HL-60 (cell line): Measurements from ENCODE around the gene FBXO45.

Experiments
- DNase-seq, 2 experiments: peaks; one replicate each; pipeline ENCODE4 v3.0.0-alpha.2; 2010 to 2020; ENCODE audit warnings: low read depth in 1 of 2, low spot score in 1 of 2
- H3K27ac ChIP-seq: fragments of 250-450 bp; sonication (Bioruptor Pico); replicated peaks from 2 replicates; pipeline ENCODE4 v1.5.1; 2020; ENCODE audit warnings: mild to moderate bottlenecking, moderate library complexity
- H3K27me3 ChIP-seq: fragments of 250-450 bp; sonication (Bioruptor Pico); 2 replicates; pipeline ENCODE4 v1.5.1; 2021; ENCODE audit warnings: mild to moderate bottlenecking, moderate library complexity; ENCODE audit not compliant: insufficient read depth, poor library complexity, severe bottlenecking
- H3K4me3 ChIP-seq: replicated peaks from 2 replicates; pipeline ENCODE4 v1.5.1; 2011; ENCODE audit warnings: mild to moderate bottlenecking, control low read depth, low read length; ENCODE audit not compliant: insufficient read depth
- CTCF ChIP-seq: IDR thresholded peaks from one replicate; pipeline ENCODE4 v1.5.1; 2011; ENCODE audit warnings: low read length, control low read depth, inconsistent platforms; ENCODE audit not compliant: insufficient read depth
- GABPA ChIP-seq: IDR thresholded peaks from 2 replicates; pipeline ENCODE4 v1.6.1; 2012; ENCODE audit warnings: low read depth
- POLR2AphosphoS5 ChIP-seq: IDR thresholded peaks from 2 replicates; pipeline ENCODE4 v1.6.1; 2012; ENCODE audit warnings: low read depth
- REST ChIP-seq: IDR thresholded peaks from 2 replicates; pipeline ENCODE4 v1.6.1; 2012; ENCODE audit warnings: low read depth; ENCODE audit not compliant: insufficient replicate concordance
- SPI1 ChIP-seq: IDR thresholded peaks from 2 replicates; pipeline ENCODE4 v1.6.1; 2012; ENCODE audit warnings: low read depth, mild to moderate bottlenecking, borderline replicate concordance

The FBXO45 gene

GRCh38 chr3:196631682-196632045, 63.2 kb downstream of the FBXO45 start:
- Histone ChIP-seq H3K27ac (peak overlapping the region; percentile 99), H3K4me3 (peak overlapping the region; percentile 41), H3K27me3 (no peaks in the 10 kb centered on the region)
- peak in 1 of 2 experiments; percentile 51 for DNase-seq
- TF ChIP-seq CTCF, result no peak
- TF ChIP-seq REST, result peak; percentile 38
- no peak for TF ChIP-seq SPI1

- no peak for TF ChIP-seq REST
- peak; percentile 31 for TF ChIP-seq GABPA
- TF ChIP-seq SPI1, result peak; percentile 0; the same call in 1 of the 2 replicates
- no peak for TF ChIP-seq CTCF
- peak; percentile 94 for TF ChIP-seq POLR2AphosphoS5
- Histone ChIP-seq H3K27me3 (no peaks in the 10 kb centered on the region), H3K4me3 (peak overlapping the region; percentile 41), H3K27ac (peak overlapping the region; percentile 99)
- peak; percentile 96 to 100 for DNase-seq
Observed at GRCh38 chr3:196632046-196632751, 63.7 kb downstream of the FBXO45 start.

GRCh38 chr3:196633555-196634151, 65.2 kb downstream of the FBXO45 start:
- H3K4me3 ChIP-seq, result peak overlapping the region; percentile 41
- H3K27ac ChIP-seq, result peak overlapping the region; percentile 99
- peak in 1 of 2 experiments; percentile 36 for DNase-seq
- no peaks in the 10 kb centered on the region for H3K27me3 ChIP-seq
- no peak for TF ChIP-seq GABPA
- peak; percentile 5; the same call in 1 of the 2 replicates for TF ChIP-seq SPI1
- no peak for TF ChIP-seq CTCF
- peak; percentile 91; the same call in 1 of the 2 replicates for TF ChIP-seq POLR2AphosphoS5
- peak; percentile 25 for TF ChIP-seq REST
